AG09319 (cell line): ENCODE data around the gene DCHS2.

ENCODE experiments used
- DNase-seq: peaks from one replicate; pipeline ENCODE4 v3.0.0-alpha.2; 2010; ENCODE audit warnings: low read depth; ENCODE audit errors: extremely low read depth
- TF ChIP-seq, protein P1 (sequence below): IDR thresholded peaks from 2 replicates; pipeline ENCODE4 v1.5.1; 2011; ENCODE audit warnings: low read depth, mild to moderate bottlenecking, inconsistent platforms, low read length, moderate library complexity

Gene DCHS2

DNA sequence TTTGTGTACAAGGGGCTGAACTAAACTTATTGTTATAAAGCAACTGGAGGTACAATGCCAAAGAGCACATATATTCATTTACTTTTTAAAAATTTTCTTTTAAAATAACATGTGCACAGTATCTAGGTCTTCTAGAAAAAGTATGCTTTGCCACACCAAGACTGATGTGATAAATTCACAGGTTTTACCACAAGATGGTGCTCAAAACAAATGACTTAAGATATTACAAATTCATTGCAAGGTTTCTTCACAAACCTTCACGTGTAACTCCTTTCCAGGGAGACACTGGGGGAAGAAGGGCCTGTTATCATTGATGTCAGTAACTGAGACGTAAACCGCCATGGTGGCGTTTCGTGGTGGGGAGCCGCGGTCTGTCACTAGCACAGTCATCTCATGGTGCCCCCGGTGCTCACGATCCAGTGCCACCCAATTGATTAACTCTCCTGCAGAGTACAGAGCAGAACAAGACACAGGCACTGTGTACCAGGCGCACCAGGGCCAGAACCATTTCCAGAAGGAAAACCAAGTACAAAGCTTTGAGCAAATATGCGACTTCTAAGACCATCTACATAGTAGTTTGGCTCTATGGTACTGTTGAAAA lies 162.2 kb downstream of the DCHS2 start:
- TF ChIP-seq, protein P1, sequence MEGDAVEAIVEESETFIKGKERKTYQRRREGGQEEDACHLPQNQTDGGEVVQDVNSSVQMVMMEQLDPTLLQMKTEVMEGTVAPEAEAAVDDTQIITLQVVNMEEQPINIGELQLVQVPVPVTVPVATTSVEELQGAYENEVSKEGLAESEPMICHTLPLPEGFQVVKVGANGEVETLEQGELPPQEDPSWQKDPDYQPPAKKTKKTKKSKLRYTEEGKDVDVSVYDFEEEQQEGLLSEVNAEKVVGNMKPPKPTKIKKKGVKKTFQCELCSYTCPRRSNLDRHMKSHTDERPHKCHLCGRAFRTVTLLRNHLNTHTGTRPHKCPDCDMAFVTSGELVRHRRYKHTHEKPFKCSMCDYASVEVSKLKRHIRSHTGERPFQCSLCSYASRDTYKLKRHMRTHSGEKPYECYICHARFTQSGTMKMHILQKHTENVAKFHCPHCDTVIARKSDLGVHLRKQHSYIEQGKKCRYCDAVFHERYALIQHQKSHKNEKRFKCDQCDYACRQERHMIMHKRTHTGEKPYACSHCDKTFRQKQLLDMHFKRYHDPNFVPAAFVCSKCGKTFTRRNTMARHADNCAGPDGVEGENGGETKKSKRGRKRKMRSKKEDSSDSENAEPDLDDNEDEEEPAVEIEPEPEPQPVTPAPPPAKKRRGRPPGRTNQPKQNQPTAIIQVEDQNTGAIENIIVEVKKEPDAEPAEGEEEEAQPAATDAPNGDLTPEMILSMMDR, result peak; percentile 27

DNA sequence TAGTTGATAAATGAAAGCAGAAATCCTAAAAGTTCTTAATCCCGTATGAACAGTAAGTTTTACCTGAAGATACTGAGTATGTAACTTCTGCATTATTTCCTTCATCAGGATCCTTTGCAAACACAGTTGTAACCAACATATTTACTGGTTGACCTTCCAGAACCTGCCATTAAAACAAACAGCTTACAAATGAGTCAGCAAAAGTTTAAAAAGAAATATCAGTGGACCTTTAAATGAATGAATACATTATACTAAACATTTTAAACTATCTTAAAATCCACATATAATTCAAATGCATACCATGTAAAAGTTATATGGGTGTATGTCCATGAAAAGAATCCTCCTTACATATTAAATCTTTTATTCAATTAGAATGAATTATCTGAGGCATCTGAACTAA lies 163.6 kb downstream of the DCHS2 start:
- TF ChIP-seq, protein P1, result no peak
- DNase-seq, result no peak

More for the DNA sequence above, 162.2 kb downstream of the DCHS2 start:
- no peak for DNase-seq

DNA sequence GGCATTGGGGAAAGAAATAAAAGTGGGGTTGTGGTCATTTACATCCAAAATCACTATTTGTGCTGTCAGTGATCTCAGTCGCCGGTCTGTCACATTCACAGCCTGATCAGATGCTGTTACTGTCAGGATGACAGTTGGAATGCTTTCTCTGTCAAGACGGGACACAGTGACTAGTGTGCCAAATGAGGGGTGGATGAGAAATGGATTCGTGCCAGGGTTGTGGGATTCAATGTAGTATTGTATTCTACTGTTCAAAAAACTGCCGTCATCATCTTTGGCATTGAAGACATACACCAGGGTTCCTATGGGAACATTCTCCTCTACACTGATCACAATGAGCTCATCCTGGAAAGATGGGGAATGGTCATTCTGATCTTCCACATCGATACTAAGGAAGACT lies 171.1 kb downstream of the DCHS2 start:
- TF ChIP-seq, protein P1, result no peak
- no peak for DNase-seq

DNA sequence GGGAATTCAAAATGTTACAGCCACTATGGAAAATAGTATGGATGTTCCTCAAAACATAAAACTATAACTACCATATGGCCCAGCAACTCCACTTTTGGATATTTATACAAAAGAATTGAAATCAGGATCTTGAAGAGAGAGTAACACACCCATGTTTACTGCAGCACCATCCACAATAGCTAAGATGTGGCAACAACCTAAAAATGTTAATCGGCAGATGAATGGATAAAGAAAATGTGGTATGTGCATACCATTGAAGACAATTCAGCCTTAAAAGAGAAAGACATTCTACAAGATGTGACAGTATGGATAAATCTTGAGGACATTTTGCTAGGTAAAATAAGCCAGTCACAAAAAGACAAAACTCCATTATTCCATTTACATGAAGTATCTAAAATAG lies 171.9 kb downstream of the DCHS2 start:
- no peak for DNase-seq
- TF ChIP-seq, protein P1, result no peak

DNA sequence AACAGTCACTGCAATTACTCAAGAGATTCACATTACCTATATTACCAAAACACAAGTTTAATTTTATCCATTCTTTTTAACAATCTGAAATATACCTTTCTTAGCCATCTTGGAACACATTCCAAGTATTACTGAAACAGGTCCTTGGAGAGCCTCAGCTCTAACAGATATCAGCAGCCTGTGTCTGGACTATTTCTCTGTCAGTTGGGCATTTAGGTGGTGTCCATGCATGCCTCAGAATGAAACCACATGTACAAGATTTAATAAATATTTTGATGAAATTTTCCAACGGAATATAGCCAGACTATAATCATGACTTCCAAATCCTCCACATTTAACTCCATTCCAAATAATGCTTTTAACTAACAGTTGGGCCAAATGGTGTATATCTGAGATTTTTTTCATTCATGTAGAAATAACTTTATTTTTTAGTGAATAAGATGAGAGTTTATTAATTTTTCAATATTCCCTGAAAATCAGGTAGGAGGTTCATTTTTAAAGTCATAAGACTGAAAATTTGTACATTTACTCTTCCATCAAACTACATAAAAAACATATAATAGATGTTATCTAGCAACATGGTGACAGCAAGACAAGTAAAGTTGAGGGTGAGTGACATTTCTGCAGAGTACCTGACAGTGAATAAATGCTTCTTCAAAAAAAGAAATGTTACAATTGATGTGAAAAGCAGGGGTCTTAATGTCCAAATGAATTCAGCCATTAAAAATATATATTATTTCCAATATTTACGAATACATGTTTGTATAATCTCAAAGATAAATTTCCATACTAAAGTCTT lies 174.2 kb downstream of the DCHS2 start:
- DNase-seq, result no peak
- TF ChIP-seq, protein P1, result no peak

DNA sequence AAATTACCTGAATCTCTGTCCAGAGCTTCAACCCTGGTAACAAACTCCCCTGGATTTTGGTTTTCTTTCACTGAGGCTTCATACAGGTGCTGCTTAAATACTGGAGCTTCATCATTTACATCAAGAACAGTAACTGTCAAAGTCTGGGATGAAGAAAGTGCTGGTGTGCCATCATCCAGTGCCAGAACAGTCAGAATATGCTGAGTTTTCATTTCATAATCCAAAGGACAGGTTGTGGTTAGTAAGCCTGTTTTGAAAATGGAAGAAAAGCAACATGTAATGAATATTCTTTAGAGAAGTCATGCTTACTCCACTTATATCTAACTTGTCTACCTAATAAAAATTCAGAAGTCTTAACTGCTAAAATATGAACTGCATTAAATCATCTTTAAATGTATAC lies 175.9 kb downstream of the DCHS2 start:
- DNase-seq, result no peak
- TF ChIP-seq, protein P1, result no peak

DNA sequence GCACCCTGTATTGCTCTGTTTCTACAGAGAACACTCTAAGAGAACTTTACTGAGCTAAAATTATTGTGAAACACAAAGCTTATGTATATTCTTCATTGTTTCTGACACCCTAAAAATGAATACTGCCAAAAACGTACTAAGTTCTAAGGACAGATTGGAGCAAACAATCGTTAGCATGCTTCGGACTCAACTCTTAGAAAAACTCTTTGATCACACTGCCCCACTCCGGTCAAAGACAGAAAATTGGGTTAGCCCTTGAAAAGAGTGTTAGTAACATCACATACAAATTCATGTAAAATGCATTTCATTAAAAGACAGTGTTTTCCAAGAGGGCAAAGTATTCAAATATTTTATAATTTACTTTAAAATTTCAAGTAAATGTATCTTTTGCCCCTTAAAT lies 177.4 kb downstream of the DCHS2 start:
- peak; percentile 34 for DNase-seq
- TF ChIP-seq, protein P1, result peak; percentile 64
